Measurements from ENCODE around the gene TMEM182. TPM values are rescaled to one million over a fixed set of nuclear protein-coding genes. Genes with fewer than 3 reads are reported as not detected.

The TMEM182 gene
- total and polyA plus RNA-seq, 4 donors = 1.1 to 7.6 (median 2.6) TPM

- Histone ChIP-seq H3K4me1 (ENCODE audit: control insufficient read depth in 5 of 5, insufficient read depth in 5 of 5, low read length in 5 of 5) (peaks cover 0 to 2% (median 0%) of the 10 kb centered on the region in 5 donors), H3K27me3 (ENCODE audit: control insufficient read depth in 3 of 3, insufficient read depth in 3 of 3, low read length in 2 of 3) (no peaks in the 10 kb centered on the region), H3K4me3 (no peak overlapping the region), H3K27ac (ENCODE audit: low read depth in 1 of 2, low read length in 1 of 2) (no peak overlapping the region), H3K36me3 (ENCODE audit: control insufficient read depth in 4 of 4, insufficient read depth in 4 of 4, low read length in 4 of 4) (peaks cover 0 to 15% (median 0%) of the 10 kb centered on the region in 4 donors), H3K9ac (ENCODE audit: insufficient read depth in 1 of 2, low read length in 2 of 2) (no peak overlapping the region), H3K9me3 (ENCODE audit: control insufficient read depth in 4 of 4, insufficient read depth in 3 of 4, low read length in 3 of 4) (peaks cover 0 to 24% (median 12%) of the 10 kb centered on the region in 4 donors)
- ATAC-seq (ENCODE audit: insufficient read depth, low FRiP score) (no peak), DNase-seq (no peak)
- TF ChIP-seq, protein P1, sequence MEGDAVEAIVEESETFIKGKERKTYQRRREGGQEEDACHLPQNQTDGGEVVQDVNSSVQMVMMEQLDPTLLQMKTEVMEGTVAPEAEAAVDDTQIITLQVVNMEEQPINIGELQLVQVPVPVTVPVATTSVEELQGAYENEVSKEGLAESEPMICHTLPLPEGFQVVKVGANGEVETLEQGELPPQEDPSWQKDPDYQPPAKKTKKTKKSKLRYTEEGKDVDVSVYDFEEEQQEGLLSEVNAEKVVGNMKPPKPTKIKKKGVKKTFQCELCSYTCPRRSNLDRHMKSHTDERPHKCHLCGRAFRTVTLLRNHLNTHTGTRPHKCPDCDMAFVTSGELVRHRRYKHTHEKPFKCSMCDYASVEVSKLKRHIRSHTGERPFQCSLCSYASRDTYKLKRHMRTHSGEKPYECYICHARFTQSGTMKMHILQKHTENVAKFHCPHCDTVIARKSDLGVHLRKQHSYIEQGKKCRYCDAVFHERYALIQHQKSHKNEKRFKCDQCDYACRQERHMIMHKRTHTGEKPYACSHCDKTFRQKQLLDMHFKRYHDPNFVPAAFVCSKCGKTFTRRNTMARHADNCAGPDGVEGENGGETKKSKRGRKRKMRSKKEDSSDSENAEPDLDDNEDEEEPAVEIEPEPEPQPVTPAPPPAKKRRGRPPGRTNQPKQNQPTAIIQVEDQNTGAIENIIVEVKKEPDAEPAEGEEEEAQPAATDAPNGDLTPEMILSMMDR (IDR thresholded peaks at IDR 0.05; ENCODE audit: control extremely low read depth, extremely low read depth) = no peak
- 91 to 95% methylated on average over 5 of the region's 5 CpGs for WGBS, 2 donors
Observed at GRCh38 chr2:102803897-102804217, 42.0 kb downstream of the TMEM182 start.

DNA sequence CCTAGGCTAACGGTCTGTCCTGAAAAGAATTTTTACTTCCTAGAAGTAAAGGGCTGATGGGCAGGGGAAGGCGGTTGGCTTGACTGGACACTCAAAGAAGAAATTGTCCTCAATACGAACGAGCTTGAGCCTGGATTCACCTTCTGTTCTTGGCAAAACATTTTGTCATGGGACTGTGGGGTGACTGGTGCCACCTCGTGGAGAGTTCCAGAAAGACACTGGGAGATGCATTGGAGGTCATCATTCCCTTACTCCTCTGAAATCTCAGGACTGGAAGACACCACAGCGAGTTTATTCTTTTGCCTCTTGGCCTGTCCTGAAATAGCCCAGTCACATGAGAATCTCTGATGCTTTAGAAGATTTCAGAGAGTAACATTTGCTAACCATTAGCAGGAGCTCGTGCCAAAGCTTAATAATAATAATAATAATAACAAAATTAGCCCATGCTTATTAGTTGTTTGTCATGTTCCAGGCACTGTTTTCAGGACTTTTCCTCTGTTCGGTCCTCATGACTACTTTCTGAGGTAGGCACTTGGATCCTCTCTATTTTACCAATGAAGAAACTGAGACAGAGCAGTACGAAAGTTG, 44.5 kb downstream of the TMEM182 start:
- peaks cover 0 to 2% (median 0%) of the 10 kb centered on the region in 5 donors for H3K4me1 ChIP-seq (ENCODE audit: control insufficient read depth in 5 of 5, insufficient read depth in 5 of 5, low read length in 5 of 5)
- H3K27ac ChIP-seq (ENCODE audit: low read depth in 1 of 2, low read length in 1 of 2) = no peak overlapping the region
- peaks cover 0 to 7% (median 0%) of the 10 kb centered on the region in 4 donors for H3K36me3 ChIP-seq (ENCODE audit: control insufficient read depth in 4 of 4, insufficient read depth in 4 of 4, low read length in 4 of 4)
- H3K9me3 ChIP-seq (ENCODE audit: control insufficient read depth in 4 of 4, insufficient read depth in 3 of 4, low read length in 3 of 4) = peaks cover 0 to 19% (median 5%) of the 10 kb centered on the region in 4 donors
- no peak overlapping the region for H3K4me3 ChIP-seq
- 48 to 58% methylated on average over 9 of the region's 9 CpGs for WGBS, 2 donors
- no peak overlapping the region for H3K9ac ChIP-seq (ENCODE audit: insufficient read depth in 1 of 2, low read length in 2 of 2)
- ATAC-seq (ENCODE audit: insufficient read depth, low FRiP score) = peak; percentile 79
- TF ChIP-seq, protein P1 (IDR thresholded peaks at IDR 0.05; ENCODE audit: control extremely low read depth, extremely low read depth) = peak; percentile 52
- DNase-seq = peak; percentile 78 to 87 (median 81)
- H3K27me3 ChIP-seq (ENCODE audit: control insufficient read depth in 3 of 3, insufficient read depth in 3 of 3, low read length in 2 of 3) = no peaks in the 10 kb centered on the region

DNA sequence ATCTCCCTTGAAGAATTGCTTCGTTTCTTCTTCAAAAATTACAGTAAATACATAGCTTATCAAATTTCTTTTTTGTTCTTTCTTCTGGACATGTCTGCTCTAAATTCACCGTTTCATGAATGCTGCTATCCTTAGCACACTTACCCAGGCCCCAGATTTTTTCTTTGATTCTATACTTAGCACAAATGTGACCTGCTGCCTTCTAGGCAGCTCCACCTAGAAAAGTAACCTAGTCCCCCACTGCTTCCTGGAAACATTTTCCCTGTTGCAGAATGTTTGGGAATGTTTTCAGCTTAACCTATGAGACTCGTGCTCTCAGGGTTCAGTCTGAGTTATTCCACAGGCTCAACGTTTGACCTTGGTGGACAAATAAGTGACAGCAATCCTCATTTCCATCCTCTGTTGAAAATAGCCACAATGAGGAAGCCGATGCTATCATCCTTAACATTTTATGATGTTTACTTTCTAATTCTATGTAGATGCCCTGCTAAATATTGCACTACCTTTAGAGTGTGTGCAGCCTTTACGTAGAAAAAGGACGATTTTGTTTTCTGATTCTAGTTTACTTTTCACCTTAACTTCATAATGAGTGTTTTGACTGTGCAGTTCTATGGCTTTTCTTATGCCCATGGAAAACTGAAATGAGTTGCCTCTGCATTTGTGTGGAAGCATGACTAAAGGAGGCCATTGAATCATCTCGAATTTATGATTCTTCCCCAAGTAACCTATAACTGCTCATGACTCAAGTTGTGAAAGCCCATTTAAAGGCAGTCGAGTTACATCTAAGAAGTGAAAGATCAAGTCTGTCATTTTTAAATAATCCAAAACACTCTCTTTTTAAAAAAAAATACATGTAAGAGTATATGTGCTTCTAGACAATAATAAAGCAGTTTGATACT, 47.7 kb downstream of the TMEM182 start:
- Histone ChIP-seq H3K9me3 (ENCODE audit: control insufficient read depth in 4 of 4, insufficient read depth in 3 of 4, low read length in 3 of 4) (peaks cover 0 to under 1% (median 0%) of the 10 kb centered on the region in 4 donors), H3K27ac (ENCODE audit: low read depth in 1 of 2, low read length in 1 of 2) (peak overlapping the region in 1 of 2 donors; percentile 75), H3K36me3 (ENCODE audit: control insufficient read depth in 4 of 4, insufficient read depth in 4 of 4, low read length in 4 of 4) (no peaks in the 10 kb centered on the region), H3K4me1 (ENCODE audit: control insufficient read depth in 5 of 5, insufficient read depth in 5 of 5, low read length in 5 of 5) (peaks cover 0 to 2% (median 0%) of the 10 kb centered on the region in 5 donors), H3K4me3 (no peak overlapping the region), H3K9ac (ENCODE audit: insufficient read depth in 1 of 2, low read length in 2 of 2) (no peak overlapping the region), H3K27me3 (ENCODE audit: control insufficient read depth in 3 of 3, insufficient read depth in 3 of 3, low read length in 2 of 3) (no peaks in the 10 kb centered on the region)
- DNase-seq (no peak), ATAC-seq (ENCODE audit: insufficient read depth, low FRiP score) (no peak)
- WGBS, 2 donors = 75 to 82% methylated on average over 9 of the region's 9 CpGs
- TF ChIP-seq, protein P1 (IDR thresholded peaks at IDR 0.05; ENCODE audit: control extremely low read depth, extremely low read depth) = no peak

Measured in lung (tissue), 12 donors.